Superior temporal gyrus (tissue), 1 donor: Measurements from ENCODE around the gene CHD6.
A peak's percentile ranks its signal among the peaks of the same experiment; 100 is the strongest.

Experiments used
- DNase-seq: peaks from one replicate; pipeline ENCODE4 v3.0.0-alpha.2; 2016; ENCODE audit errors: extremely low spot score

Gene CHD6

GRCh38 chr20:41621421-41621820 is 3.2 kb upstream of the CHD6 start:
- DNase-seq = no peak

GRCh38 chr20:41619360-41620100 is 1.4 kb upstream of the CHD6 start:
- DNase-seq = peak; percentile 26

GRCh38 chr20:41618807-41619311 is 682 bp upstream of the CHD6 start:
- DNase-seq = peak; percentile 55

DNA sequence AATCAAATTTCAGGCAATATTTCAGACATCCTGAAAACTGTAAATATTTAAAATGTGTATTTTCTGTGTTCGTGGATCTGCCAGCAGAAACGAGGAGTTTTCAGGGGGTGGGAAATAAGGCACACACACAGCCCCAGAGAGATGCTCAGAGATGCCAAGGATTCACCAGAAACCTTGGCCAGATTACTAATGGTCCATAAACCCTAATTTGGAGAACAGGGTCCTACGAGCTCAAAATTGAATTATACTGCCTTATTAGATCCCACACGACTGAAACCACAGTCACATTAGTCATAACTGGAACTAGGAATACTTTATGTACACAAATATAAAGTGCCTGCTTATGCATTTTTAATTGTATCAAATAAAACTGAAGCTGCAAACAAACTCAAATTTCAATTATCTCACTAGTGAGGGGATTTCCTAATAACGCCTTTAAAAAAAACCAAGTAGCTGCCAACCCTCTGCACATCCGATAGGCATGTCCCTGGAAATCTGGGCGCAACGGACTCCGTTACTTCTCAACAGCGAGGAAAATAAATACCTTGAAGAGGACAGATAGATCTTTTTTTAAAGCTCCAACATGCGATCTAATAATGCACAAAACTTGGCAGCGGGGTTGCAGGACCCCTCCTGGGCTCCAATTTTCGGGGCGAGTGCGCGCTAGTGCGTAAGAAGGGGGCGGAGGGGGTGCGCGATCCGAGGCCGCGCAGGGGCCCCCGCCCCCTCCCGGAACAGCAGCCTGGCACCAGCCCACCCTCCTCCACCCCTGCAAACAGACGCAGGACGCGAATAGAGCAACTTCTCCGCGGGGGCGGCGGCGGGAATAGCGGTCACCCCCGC is 897 bp downstream of the CHD6 start:
- peak; percentile 38 for DNase-seq

DNA sequence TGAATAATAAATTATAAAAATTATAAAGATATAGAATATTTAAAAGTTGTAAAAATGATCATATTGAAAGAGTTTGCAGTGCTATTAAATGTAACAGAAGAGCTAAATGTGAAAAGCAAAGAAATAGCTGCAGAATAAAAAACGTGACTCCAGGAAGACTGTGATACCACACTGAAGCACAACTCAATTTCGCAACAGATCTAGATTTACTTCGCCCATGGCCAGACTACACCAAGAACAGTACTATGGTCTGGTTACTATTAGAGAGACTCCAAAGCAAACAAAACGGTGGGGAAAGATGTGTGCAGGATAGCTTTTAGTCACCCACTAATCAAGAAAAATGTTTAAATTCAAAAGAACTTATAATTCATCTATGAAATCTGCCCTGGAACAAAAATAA is 1.9 kb downstream of the CHD6 start:
- no peak for DNase-seq

GRCh38 chr20:41615676-41616075 is 2.5 kb downstream of the CHD6 start:
- no peak for DNase-seq

DNA sequence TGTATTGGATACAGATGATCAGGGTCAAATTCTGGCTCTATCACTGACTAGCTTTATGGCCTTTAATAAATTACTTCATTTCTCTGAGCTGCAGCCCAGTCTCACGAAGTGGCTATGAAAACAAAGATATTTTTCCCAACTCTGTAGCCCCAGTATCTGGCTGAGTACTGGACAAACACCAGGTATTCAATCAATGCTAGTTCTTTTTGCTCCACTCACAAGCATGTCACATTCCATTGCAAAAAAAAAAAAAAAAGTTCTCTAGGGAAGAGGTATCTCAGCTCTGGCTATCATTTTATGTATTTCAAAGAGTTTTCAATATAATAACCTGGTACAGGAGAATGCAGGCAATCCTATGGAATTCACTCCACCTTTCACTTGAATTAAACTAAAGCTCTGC is 3.1 kb downstream of the CHD6 start:
- no peak for DNase-seq

- no peak for DNase-seq
Observed at GRCh38 chr20:41613321-41613720, 4.9 kb downstream of the CHD6 start.

DNA sequence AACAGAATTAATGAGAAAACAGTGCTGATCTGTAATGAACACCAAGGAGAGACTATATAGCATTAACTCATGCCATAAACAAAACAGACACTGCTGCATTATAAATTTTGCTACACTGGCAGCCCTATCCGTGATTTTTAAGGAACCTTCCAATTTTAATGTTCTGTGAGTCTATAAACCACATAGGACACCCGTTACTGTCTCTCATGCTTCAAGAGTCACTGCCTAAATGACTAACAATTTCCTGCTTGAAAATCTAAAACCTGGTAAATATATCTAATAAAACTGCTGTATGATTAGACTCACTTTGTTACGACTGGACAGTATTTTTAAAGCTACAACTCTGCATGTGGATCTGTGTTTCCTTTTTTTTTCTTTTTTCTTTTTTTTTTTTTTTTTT is 8.7 kb downstream of the CHD6 start:
- DNase-seq = no peak

- DNase-seq = no peak
Observed at GRCh38 chr20:41608606-41609005, 9.6 kb downstream of the CHD6 start.

GRCh38 chr20:41607791-41608190 is 10.4 kb downstream of the CHD6 start:
- DNase-seq = no peak

DNA sequence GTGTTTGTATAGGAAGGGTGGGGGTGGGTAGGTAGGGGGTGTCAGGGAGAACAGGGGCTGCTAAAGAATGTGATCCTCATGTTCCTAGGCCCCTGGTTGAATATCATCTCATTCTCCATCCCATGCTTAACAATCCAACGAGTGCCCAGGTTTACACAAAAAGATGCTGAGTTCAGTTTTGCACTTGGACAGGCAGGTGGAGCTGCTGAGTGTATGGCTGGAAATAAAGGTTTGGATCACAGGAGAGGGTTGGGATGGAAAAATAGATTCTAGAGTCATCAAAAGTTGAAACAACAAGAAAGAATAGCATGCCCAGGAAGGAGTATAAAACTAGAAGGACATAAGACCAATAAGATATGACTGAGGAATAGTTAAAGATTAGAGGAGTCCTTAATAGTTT is 14.2 kb downstream of the CHD6 start:
- no peak for DNase-seq

DNA sequence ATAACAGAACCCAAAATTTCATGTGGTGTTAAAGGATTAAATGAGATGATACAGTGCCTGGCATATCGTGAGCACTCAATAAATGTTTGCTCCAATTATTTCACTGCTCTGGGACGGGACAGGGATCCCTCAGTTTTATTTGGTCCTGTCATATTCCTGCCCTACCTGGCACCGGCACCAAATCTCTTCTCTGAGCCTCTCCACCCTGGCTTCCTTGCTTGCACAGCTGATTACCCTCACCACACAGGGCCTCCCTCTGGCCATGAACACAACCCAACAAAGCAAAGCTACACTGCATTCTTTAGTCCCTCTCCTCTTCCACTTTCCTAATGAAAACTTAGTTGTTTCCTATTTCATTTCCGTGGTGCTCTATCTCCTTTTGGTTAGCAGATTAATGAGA is 16.4 kb downstream of the CHD6 start:
- DNase-seq = no peak

GRCh38 chr20:41600926-41601631 is 17.1 kb downstream of the CHD6 start:
- no peak for DNase-seq

GRCh38 chr20:41599699-41600104 is 18.5 kb downstream of the CHD6 start:
- no peak for DNase-seq

- no peak for DNase-seq
Observed at GRCh38 chr20:41598719-41599118, 19.5 kb downstream of the CHD6 start.

- no peak for DNase-seq
Observed at GRCh38 chr20:41594514-41595322, 23.5 kb downstream of the CHD6 start.

- no peak for DNase-seq
Observed at GRCh38 chr20:41592516-41593216, 25.5 kb downstream of the CHD6 start.

DNA sequence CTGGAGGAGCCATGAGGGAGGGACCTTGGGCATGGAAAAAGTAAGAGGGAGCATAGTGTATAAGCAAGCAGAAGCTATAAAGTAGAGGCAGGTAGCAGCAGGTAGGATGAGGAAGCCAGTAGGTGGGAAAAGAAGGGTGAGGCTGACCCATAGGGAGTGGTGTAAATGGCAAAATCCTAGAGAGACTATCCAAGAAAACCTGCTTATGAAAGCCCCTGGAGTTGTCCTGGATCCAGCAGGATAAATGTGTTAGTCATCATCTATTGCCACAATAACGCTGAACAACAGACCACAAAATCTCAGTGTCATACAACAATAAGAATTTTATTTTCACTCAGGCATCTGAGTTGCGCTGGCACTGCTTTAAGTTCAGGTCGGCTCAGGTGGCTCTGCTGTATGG is 30.2 kb downstream of the CHD6 start:
- no peak for DNase-seq

DNA sequence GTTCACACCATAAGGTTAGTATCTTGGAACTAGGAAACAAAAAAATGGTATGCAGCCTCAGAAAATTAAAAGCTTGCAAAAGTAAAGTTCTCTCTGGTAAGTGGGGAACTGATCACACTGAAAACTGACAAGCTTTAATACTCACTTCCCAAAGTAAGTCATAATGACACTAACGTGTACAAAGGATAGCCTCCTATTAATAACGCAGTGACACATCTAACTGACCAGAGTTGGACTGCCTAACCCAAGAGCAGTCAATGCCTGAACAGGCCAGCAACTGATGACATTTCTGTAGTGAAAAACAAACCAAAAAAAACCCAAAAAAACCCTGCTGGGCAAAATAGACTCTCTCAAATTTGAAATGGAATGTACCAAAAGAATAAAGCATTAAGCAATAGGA is 30.7 kb downstream of the CHD6 start:
- DNase-seq = no peak

DNA sequence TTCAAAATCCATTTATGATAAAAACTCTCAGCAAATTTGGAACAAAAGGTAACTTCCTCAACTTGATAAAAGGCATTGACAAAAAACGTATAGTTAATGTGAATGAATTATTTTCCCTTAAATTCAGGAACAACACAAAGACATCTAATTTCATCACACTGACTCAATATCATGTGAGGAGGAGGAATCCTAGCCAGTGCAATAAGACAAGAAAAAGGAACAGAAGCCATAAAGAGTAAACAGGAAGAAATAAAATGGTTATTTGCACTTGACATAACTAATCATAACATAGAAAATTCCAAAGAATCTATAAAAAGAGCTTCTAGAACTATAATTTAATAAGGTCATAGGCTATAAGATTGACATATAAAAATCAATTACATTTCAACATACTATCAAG is 31.4 kb downstream of the CHD6 start:
- no peak for DNase-seq
